Uterus (tissue), 4 donors: ENCODE measurements around the gene ENGASE. TPM values are rescaled to one million over a fixed set of nuclear protein-coding genes. Genes with fewer than 3 reads are reported as not detected.

Experiments used
- DNase-seq, 2 donors: peaks; one replicate each; pipeline ENCODE4 v3.0.0-alpha.2; 2019 to 2020
- H3K27ac ChIP-seq, 2 donors: fragments of 200-600 bp; sonication (generic); 1 replicate in 1 of 2; 2 replicates in 1 of 2; pipeline ENCODE4 v1.5.1; 2016 to 2018
- H3K27me3 ChIP-seq, 2 donors: fragments of 200-600 bp; sonication (generic); one replicate each; pipeline ENCODE4 v1.5.1; 2018 to 2019; ENCODE audit warnings: control low read depth in 1 of 2
- H3K36me3 ChIP-seq, 2 donors: fragments of 200-600 bp; sonication (generic); one replicate each; pipeline ENCODE4 v1.5.1; 2019; ENCODE audit warnings: control low read depth in 1 of 2
- H3K4me1 ChIP-seq, 2 donors: fragments of 200-600 bp; sonication (generic); one replicate each; pipeline ENCODE4 v1.5.1; 2018 to 2019; ENCODE audit warnings: control low read depth in 1 of 2
- H3K4me3 ChIP-seq, 2 donors: fragments of 200-600 bp; sonication (generic); 1 replicate in 1 of 2; 2 replicates in 1 of 2; pipeline ENCODE4 v1.5.1; 2018 to 2019; ENCODE audit warnings: mild to moderate bottlenecking in 1 of 2
- H3K9me3 ChIP-seq, 2 donors: fragments of 200-600 bp; sonication (generic); one replicate each; pipeline ENCODE4 v1.5.1; 2019; ENCODE audit warnings: control low read depth in 1 of 2
- POLR2A ChIP-seq, 2 donors: fragments of 450-650 bp; IDR thresholded peaks; one replicate each; pipeline ENCODE4 v1.6.1; 2016; ENCODE audit warnings: antibody characterized with exemption in 2 of 2, mild to moderate bottlenecking in 1 of 2, moderate library complexity in 1 of 2
- intact Hi-C: fragments of 100-400 bp; cut with DNase I; formaldehyde crosslinking; loops from one replicate; pipeline ENCODE4 v1.15.1; 2023; ENCODE audit warnings: low total_unique reads
- total RNA-seq, 4 donors: library from RNA; depleted of rRNA in 3 of 4; stranded (reverse); fragments of >200 nt in 3 of 4; gene quantifications; one replicate each; pipeline versions ENCODE4 v1.1.0 to v1.2.4, GENCODE V29; 2014 to 2023
- TF ChIP-seq, protein P1 (sequence below), 4 experiments: fragments of 200-600 bp in 2 of 4; fragments of 450-650 bp in 2 of 4; sonication (generic) in 2 of 4; IDR thresholded peaks; one replicate each; pipeline ENCODE4 v1.5.1; 2016 to 2019; ENCODE audit warnings: antibody characterized with exemption in 4 of 4, mild to moderate bottlenecking in 2 of 4, moderate library complexity in 1 of 4
- donor health status: DM: yes; HTN: yes; CAD: no.

ENGASE gene
- total RNA-seq, 4 donors from 2014 or later, result 3.8 to 63.2 (median 24.6) TPM

- Histone ChIP-seq H3K36me3 (no peaks in the 10 kb centered on the region), H3K9me3 (no peaks in the 10 kb centered on the region), H3K4me1 (no peaks in the 10 kb centered on the region), H3K27ac (peak overlapping the region in 1 of 2 donors; percentile 72), H3K4me3 (no peak overlapping the region), H3K27me3 (no peaks in the 10 kb centered on the region)
- TF ChIP-seq POLR2A (IDR thresholded peaks at IDR 0.05), result no peak
- TF ChIP-seq, protein P1, sequence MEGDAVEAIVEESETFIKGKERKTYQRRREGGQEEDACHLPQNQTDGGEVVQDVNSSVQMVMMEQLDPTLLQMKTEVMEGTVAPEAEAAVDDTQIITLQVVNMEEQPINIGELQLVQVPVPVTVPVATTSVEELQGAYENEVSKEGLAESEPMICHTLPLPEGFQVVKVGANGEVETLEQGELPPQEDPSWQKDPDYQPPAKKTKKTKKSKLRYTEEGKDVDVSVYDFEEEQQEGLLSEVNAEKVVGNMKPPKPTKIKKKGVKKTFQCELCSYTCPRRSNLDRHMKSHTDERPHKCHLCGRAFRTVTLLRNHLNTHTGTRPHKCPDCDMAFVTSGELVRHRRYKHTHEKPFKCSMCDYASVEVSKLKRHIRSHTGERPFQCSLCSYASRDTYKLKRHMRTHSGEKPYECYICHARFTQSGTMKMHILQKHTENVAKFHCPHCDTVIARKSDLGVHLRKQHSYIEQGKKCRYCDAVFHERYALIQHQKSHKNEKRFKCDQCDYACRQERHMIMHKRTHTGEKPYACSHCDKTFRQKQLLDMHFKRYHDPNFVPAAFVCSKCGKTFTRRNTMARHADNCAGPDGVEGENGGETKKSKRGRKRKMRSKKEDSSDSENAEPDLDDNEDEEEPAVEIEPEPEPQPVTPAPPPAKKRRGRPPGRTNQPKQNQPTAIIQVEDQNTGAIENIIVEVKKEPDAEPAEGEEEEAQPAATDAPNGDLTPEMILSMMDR (IDR thresholded peaks at IDR 0.05), result no peak
- DNase-seq, result no peak
- intact Hi-C loops, result no loop called here
Measured at GRCh38 chr17:79047923-79048825, 26.4 kb upstream of the ENGASE start.

DNA sequence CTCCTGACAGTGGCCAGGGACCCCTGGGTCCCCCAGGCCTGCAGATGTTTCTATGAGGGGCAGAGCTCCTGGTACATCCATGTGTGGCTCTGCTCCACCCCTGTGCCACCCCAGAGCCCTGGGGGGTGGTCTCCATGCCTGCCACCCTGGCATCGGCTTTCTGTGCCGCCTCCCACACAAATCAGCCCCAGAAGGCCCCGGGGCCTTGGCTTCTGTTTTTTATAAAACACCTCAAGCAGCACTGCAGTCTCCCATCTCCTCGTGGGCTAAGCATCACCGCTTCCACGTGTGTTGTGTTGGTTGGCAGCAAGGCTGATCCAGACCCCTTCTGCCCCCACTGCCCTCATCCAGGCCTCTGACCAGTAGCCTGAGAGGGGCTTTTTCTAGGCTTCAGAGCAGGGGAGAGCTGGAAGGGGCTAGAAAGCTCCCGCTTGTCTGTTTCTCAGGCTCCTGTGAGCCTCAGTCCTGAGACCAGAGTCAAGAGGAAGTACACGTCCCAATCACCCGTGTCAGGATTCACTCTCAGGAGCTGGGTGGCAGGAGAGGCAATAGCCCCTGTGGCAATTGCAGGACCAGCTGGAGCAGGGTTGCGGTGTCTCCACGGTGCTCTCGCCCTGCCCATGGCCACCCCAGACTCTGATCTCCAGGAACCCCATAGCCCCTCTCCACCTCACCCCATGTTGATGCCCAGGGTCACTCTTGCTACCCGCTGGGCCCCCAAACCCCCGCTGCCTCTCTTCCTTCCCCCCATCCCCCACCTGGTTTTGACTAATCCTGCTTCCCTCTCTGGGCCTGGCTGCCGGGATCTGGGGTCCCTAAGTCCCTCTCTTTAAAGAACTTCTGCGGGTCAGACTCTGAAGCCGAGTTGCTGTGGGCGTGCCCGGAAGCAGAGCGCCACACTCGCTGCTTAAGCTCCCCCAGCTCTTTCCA, 25.5 kb upstream of the ENGASE start:
- intact Hi-C loops, result no loop called here
- H3K27ac ChIP-seq, result no peak overlapping the region
- H3K36me3 ChIP-seq, result no peaks in the 10 kb centered on the region

DNA sequence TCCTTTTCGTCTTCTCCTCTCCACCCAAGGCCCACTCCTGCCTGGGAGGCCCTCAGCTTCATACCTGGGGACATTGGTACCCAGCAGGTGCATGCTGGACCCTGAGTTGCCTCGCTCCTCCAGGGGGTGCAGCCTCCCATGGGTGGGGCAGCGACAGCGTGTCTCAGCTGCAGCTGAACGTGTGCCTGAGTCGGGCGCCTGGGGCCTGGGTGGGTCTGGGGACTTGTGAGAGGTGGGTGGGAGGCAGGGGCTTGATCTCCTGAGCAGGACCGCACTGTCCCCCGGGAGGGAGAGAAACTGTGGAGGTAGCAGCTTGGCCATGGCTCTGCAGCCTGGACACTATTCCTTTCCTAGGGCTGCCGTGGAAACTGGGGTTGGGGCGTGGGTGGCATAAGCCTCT, 24.8 kb upstream of the ENGASE start:
- Histone ChIP-seq H3K36me3 (no peaks in the 10 kb centered on the region), H3K4me1 (no peaks in the 10 kb centered on the region), H3K4me3 (no peak overlapping the region), H3K27me3 (no peaks in the 10 kb centered on the region), H3K27ac (no peak overlapping the region), H3K9me3 (no peaks in the 10 kb centered on the region)
- TF ChIP-seq POLR2A (IDR thresholded peaks at IDR 0.05), result no peak
- TF ChIP-seq, protein P1 (IDR thresholded peaks at IDR 0.05), result no peak
- DNase-seq, result no peak
- intact Hi-C loops, result no loop called here

More for the DNA sequence above, 25.5 kb upstream of the ENGASE start:
- Histone ChIP-seq H3K27me3 (no peaks in the 10 kb centered on the region), H3K9me3 (no peaks in the 10 kb centered on the region), H3K4me3 (no peak overlapping the region), H3K4me1 (no peaks in the 10 kb centered on the region)
- no peak for DNase-seq
- TF ChIP-seq, protein P1 (IDR thresholded peaks at IDR 0.05), result no peak
- no peak for TF ChIP-seq POLR2A (IDR thresholded peaks at IDR 0.05)

DNA sequence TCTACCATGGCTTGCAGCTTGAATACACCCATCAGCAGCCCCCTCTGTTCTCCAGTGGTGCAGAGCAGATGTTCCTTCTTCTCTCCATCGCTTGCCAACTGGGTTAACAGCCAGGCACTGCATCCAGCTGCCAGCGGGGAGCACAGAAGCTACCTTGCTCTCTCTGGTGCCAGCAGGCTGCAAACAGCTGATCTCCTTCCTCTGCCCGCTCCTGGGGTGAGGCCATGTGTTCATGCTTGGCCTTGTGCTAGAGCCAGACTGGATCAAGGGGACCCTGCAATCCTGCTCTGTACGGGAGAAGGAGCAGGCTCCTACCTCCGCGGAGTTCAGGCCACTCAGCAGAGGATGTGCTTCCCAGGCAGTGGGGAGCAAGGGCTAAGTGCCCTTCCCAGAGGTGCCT, 24.1 kb upstream of the ENGASE start:
- no peak overlapping the region for H3K27ac ChIP-seq
- H3K4me1 ChIP-seq, result no peaks in the 10 kb centered on the region
- H3K36me3 ChIP-seq, result no peaks in the 10 kb centered on the region
- no peaks in the 10 kb centered on the region for H3K9me3 ChIP-seq
- intact Hi-C loops, result no loop called here
- TF ChIP-seq, protein P1 (IDR thresholded peaks at IDR 0.05), result no peak
- no peak for TF ChIP-seq POLR2A (IDR thresholded peaks at IDR 0.05)
- DNase-seq, result no peak
- H3K27me3 ChIP-seq, result no peaks in the 10 kb centered on the region
- H3K4me3 ChIP-seq, result no peak overlapping the region
